K562 (cell line): ENCODE measurements around the gene INSIG1. TPM values are rescaled to one million over a fixed set of nuclear protein-coding genes. Genes with fewer than 3 reads are reported as not detected.

Experiments used
- AFF4 ChIP-seq: sonication (generic); formaldehyde crosslinking; IDR thresholded peaks from 2 replicates; pipeline ENCODE4 v1.8.0; 2023; ENCODE audit warnings: mild to moderate bottlenecking, missing genetic modification reagents
- CTBP1 ChIP-seq: fragments of 450-650 bp; IDR thresholded peaks from 2 replicates; pipeline ENCODE4 v1.6.1; 2016; ENCODE audit warnings: borderline replicate concordance
- FIP1L1 ChIP-seq: fragments of 200-400 bp; formaldehyde crosslinking; IDR thresholded peaks from 2 replicates; pipeline ENCODE4 v1.6.1; 2018; ENCODE audit warnings: mild to moderate bottlenecking, low read depth, low read length; ENCODE audit not compliant: poor library complexity, severe bottlenecking
- GATAD2A ChIP-seq: fragments of 450-650 bp; IDR thresholded peaks from 2 replicates; pipeline ENCODE4 v1.6.1; 2017
- HNRNPH1 ChIP-seq: fragments of 200-400 bp; formaldehyde crosslinking; optimal IDR thresholded peaks from 2 replicates; pipeline ENCODE3; 2017; ENCODE audit warnings: low read depth, mild to moderate bottlenecking, low read length, moderate library complexity
- PHTF2 ChIP-seq: fragments of 250-450 bp; sonication (Bioruptor Pico); IDR thresholded peaks from 2 replicates; pipeline ENCODE4 v1.5.0; 2021; ENCODE audit warnings: mild to moderate bottlenecking
- RAD21 ChIP-seq, 2 experiments: fragments of 250-450 bp in 1 of 2; fragments of 450-650 bp in 1 of 2; sonication (Bioruptor Pico) in 1 of 2; formaldehyde crosslinking in 1 of 2; IDR thresholded peaks in 1 of 2; conservative IDR thresholded peaks in 1 of 2; 2 replicates each; pipeline versions ENCODE4 v1.4.0 to v1.8.0; 2020 to 2022; ENCODE audit warnings: mild to moderate bottlenecking in 2 of 2, moderate library complexity in 1 of 2
- RCOR1 ChIP-seq, 2 experiments: IDR thresholded peaks; 2 replicates each; pipeline ENCODE4 v1.6.1; 2012; ENCODE audit warnings: low read depth in 2 of 2, low read length in 2 of 2, borderline replicate concordance in 1 of 2, improper control_type of control experiment in 1 of 2
- RFX1 ChIP-seq: fragments of 450-650 bp; IDR thresholded peaks from 2 replicates; pipeline ENCODE4 v1.6.1; 2016; ENCODE audit warnings: mild to moderate bottlenecking, moderate library complexity
- SAFB ChIP-seq: fragments of 200-400 bp; formaldehyde crosslinking; IDR thresholded peaks from 2 replicates; pipeline ENCODE4 v1.6.1; 2017; ENCODE audit warnings: low read depth, low read length, borderline replicate concordance
- SLC30A9 ChIP-seq: fragments of 250-450 bp; sonication (Bioruptor Pico); IDR thresholded peaks from 2 replicates; pipeline ENCODE4 v1.8.0; 2022; ENCODE audit warnings: mild to moderate bottlenecking, moderate library complexity
- SMARCA4 ChIP-seq: fragments of 450-650 bp; IDR thresholded peaks from 2 replicates; pipeline ENCODE4 v1.6.1; 2016
- SRSF3 ChIP-seq: fragments of 200-400 bp; formaldehyde crosslinking; IDR thresholded peaks from 2 replicates; pipeline ENCODE4 v1.6.1; 2016; ENCODE audit warnings: mild to moderate bottlenecking, low read length, moderate library complexity; ENCODE audit not compliant: insufficient read depth
- STAT5B ChIP-seq: fragments of 250-450 bp; sonication (Bioruptor Pico); IDR thresholded peaks from 2 replicates; pipeline ENCODE4 v1.8.0; 2021; ENCODE audit warnings: mild to moderate bottlenecking, inconsistent platforms
- TRIM24 ChIP-seq, 2 experiments: fragments of 450-650 bp; IDR thresholded peaks; 2 replicates each; pipeline ENCODE4 v1.6.1; 2016
- TRIM28 ChIP-seq: fragments of 450-650 bp; IDR thresholded peaks from 2 replicates; pipeline ENCODE4 v1.6.1; 2017
- U2AF2 ChIP-seq: fragments of 200-400 bp; formaldehyde crosslinking; optimal IDR thresholded peaks from 2 replicates; pipeline ENCODE3; 2017; ENCODE audit warnings: low read depth, mild to moderate bottlenecking, low read length
- ZNF592 ChIP-seq: fragments of 450-650 bp; IDR thresholded peaks from 2 replicates; pipeline ENCODE4 v1.6.1; 2017; ENCODE audit warnings: antibody characterized with exemption, mild to moderate bottlenecking
- ZNF79 ChIP-seq: fragments of 250-450 bp; sonication (Bioruptor Pico); IDR thresholded peaks from 2 replicates; pipeline ENCODE4 v1.4.0; 2020; ENCODE audit warnings: low read depth, mild to moderate bottlenecking, moderate library complexity
- polyA plus RNA-seq, 8 experiments: library from polyadenylated mRNA; depleted of rRNA in 4 of 8; stranded (reverse) in 5 of 8; unstranded in 3 of 8; fragments of >200 nt; fragmentation: Nextera tagmentation in 2 of 8; fragmentation: Illumina TruSeq in 1 of 8; extraction: Ambion mirVana in 2 of 8; extraction: Trizol in 1 of 8; gene quantifications; 2 replicates each; pipeline versions ENCODE4 v1.2.1 to v1.2.3, GENCODE V29; 2011 to 2014; ENCODE audit warnings: inconsistent platforms in 1 of 8, missing spikeins in 1 of 8
- total RNA-seq, 7 experiments: library from RNA; depleted of rRNA in 6 of 7; stranded (reverse); fragments of >200 nt in 6 of 7; fragmentation: Illumina TruSeq in 2 of 7; extraction: Trizol in 2 of 7; gene quantifications; 2 replicates each; pipeline versions ENCODE4 v1.2.1 to v1.2.3, GENCODE V29; 2011 to 2021; ENCODE audit warnings: low replicate concordance in 1 of 7
- TF ChIP-seq, protein P1 (sequence below): fragments of 250-450 bp; sonication (Bioruptor Pico); IDR thresholded peaks from 2 replicates; pipeline ENCODE4 v1.5.0; 2021

INSIG1 gene
- total and polyA plus RNA-seq, 9 of the 15 experiments (the other 6 are each of a cell fraction or from before 2014, with no cell fraction given): 57.1 to 787 (median 238) TPM

GRCh38 chr7:155298834-155299534 is 1.3 kb downstream of the INSIG1 start (continued):
- TF ChIP-seq RAD21 (CRISPR knock-in tag; conservative IDR thresholded peaks at IDR 0.05 in 1 of 2, IDR thresholded peaks at IDR 0.05 in 1 of 2) (no peak), CTBP1 (peak; percentile 97), HNRNPH1 (no peak), U2AF2 (no peak), SLC30A9 (0 out of 2 replicates have a peak, but pooled peaks have one; percentile 30), FIP1L1 (no peak), SAFB (no peak), GATAD2A (no peak), PHTF2 (no peak), STAT5B (CRISPR knock-in tag) (no peak), ZNF592 (no peak; the same call in 1 of the 2 replicates), SRSF3 (no peak), AFF4 (CRISPR knock-in tag) (0 out of 2 replicates have a peak, but pooled peaks have one; percentile 68), TRIM24 (IDR thresholded peaks at IDR 0.05) (no peak), ZNF79 (CRISPR knock-in tag) (no peak), RFX1 (peak; percentile 91), SMARCA4 (no peak), RCOR1 (IDR thresholded peaks at IDR 0.05; ENCODE audit: borderline replicate concordance in 1 of 2, low read depth in 2 of 2, low read length in 2 of 2) (peak; percentile 81 to 92; a peak in 3 of 4 replicates), TRIM28 (no peak)
- TF ChIP-seq, protein P1, sequence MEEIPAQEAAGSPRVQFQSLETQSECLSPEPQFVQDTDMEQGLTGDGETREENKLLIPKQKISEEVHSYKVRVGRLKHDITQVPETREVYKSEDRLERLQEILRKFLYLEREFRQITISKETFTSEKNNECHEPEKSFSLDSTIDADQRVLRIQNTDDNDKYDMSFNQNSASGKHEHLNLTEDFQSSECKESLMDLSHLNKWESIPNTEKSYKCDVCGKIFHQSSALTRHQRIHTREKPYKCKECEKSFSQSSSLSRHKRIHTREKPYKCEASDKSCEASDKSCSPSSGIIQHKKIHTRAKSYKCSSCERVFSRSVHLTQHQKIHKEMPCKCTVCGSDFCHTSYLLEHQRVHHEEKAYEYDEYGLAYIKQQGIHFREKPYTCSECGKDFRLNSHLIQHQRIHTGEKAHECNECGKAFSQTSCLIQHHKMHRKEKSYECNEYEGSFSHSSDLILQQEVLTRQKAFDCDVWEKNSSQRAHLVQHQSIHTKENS: no peak
